ENCODE results near the gene AXDND1.

DNA sequence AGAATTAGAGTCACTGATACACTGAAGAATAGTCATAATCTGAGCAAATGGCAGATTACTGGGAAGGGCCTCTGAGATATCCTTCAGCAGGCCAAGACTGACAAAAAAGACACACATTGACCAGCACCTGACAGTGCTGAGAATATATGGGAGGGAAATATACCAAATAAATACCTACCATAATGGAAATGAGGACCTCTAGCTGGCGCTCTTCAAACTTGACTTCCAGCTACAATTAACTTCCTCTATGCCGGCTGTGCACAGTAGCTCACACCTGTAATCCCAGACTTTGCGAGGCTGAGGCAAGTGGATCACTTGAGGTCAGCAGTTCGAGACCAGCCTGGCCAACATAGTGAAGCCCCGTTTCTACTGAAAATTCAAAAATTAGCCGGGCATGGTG is 140.4 kb downstream of the AXDND1 start:
- TF ChIP-seq, protein P1, sequence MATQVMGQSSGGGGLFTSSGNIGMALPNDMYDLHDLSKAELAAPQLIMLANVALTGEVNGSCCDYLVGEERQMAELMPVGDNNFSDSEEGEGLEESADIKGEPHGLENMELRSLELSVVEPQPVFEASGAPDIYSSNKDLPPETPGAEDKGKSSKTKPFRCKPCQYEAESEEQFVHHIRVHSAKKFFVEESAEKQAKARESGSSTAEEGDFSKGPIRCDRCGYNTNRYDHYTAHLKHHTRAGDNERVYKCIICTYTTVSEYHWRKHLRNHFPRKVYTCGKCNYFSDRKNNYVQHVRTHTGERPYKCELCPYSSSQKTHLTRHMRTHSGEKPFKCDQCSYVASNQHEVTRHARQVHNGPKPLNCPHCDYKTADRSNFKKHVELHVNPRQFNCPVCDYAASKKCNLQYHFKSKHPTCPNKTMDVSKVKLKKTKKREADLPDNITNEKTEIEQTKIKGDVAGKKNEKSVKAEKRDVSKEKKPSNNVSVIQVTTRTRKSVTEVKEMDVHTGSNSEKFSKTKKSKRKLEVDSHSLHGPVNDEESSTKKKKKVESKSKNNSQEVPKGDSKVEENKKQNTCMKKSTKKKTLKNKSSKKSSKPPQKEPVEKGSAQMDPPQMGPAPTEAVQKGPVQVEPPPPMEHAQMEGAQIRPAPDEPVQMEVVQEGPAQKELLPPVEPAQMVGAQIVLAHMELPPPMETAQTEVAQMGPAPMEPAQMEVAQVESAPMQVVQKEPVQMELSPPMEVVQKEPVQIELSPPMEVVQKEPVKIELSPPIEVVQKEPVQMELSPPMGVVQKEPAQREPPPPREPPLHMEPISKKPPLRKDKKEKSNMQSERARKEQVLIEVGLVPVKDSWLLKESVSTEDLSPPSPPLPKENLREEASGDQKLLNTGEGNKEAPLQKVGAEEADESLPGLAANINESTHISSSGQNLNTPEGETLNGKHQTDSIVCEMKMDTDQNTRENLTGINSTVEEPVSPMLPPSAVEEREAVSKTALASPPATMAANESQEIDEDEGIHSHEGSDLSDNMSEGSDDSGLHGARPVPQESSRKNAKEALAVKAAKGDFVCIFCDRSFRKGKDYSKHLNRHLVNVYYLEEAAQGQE (IDR thresholded peaks at IDR 0.05; ENCODE audit: insufficient read depth in 1 of 2, low read depth in 2 of 2, low read length in 1 of 2), result no peak
- TF ChIP-seq, protein P2, sequence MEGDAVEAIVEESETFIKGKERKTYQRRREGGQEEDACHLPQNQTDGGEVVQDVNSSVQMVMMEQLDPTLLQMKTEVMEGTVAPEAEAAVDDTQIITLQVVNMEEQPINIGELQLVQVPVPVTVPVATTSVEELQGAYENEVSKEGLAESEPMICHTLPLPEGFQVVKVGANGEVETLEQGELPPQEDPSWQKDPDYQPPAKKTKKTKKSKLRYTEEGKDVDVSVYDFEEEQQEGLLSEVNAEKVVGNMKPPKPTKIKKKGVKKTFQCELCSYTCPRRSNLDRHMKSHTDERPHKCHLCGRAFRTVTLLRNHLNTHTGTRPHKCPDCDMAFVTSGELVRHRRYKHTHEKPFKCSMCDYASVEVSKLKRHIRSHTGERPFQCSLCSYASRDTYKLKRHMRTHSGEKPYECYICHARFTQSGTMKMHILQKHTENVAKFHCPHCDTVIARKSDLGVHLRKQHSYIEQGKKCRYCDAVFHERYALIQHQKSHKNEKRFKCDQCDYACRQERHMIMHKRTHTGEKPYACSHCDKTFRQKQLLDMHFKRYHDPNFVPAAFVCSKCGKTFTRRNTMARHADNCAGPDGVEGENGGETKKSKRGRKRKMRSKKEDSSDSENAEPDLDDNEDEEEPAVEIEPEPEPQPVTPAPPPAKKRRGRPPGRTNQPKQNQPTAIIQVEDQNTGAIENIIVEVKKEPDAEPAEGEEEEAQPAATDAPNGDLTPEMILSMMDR (IDR thresholded peaks at IDR 0.05), result no peak
